NCI-H510A treated with DMSO at 0.1 percent for 48 hours (cell line): ENCODE measurements around the gene MBD1.
"Not testable (repeated sequence)": the region's sequence is repeated elsewhere in the genome, so short reads cannot be mapped to it uniquely, and the experiment has no call there.

ENCODE experiments used
- DNase-seq: peaks from one replicate; lab custom pipeline; 2025; lab: John Stamatoyannopoulos, UW

The MBD1 gene

DNA sequence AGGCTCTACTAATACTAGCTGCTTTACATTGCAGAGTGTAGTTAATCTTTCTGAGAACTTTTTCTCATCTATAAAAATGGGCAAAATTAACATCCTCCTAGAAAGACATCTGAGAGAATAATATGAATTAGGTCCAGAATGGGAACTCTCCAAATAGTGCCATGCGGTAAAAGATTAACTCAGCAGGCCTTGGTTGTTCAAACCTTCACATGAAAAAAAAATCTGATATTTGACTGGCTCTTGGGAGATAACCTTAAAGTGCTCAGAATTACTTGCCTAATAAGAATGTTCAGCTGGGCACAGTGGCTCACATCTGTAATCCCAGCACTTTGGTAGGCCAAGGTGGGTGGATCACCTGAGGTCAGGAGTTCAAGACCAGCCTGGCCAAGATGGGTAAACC is 11.7 kb upstream of the MBD1 start:
- no peak for DNase-seq

DNA sequence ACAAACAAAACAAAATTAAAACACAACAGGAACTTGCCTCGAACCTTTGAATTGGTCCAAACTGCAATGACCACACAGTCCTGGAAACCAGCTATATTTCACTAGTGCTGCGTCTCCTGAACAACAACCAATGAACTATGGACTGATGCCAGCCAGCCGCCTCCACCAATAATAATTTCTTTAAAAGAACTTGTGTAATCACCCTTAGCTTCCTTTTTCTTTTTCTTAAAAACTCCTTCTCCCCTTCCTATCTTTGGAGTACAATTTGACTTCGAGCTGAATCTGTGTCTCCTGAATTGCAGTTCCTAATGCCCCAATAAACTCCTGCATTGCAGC is 7.8 kb upstream of the MBD1 start:
- DNase-seq = no peak

DNA sequence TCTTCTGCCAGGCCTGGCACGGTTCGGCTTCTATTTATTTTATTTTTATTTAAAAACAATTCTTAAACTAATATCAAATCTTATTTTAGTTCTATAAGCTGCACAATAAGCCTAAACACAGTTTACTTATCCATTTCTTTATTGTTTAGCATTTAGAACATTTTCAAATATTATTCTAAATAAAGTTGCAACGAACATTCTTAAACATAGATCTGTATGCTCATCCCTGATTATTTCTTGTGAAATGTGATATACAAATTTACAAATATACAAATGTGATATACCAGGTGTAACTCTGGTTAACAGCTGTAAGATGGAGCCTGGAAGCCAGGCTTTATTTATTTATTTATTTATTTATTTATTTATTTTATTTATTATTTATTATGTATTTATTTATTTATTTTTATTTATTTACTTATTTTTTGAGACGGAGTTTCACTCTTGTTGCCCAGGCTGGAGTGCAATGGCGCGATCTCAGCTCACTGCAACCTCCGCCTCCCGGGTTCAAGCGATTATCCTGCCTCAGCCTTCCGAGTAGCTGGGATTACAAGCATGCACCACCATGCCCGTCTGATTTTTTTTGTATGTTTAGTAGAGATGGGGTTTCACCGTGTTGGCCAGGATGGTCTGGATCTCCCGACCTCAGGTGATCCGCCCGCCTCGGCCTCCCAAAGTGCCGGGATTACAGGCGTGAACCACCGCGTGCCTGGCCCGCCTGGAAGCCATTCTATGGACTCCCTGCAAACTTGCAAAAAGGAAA is 7.2 kb upstream of the MBD1 start:
- DNase-seq = not testable (repeated sequence)

DNA sequence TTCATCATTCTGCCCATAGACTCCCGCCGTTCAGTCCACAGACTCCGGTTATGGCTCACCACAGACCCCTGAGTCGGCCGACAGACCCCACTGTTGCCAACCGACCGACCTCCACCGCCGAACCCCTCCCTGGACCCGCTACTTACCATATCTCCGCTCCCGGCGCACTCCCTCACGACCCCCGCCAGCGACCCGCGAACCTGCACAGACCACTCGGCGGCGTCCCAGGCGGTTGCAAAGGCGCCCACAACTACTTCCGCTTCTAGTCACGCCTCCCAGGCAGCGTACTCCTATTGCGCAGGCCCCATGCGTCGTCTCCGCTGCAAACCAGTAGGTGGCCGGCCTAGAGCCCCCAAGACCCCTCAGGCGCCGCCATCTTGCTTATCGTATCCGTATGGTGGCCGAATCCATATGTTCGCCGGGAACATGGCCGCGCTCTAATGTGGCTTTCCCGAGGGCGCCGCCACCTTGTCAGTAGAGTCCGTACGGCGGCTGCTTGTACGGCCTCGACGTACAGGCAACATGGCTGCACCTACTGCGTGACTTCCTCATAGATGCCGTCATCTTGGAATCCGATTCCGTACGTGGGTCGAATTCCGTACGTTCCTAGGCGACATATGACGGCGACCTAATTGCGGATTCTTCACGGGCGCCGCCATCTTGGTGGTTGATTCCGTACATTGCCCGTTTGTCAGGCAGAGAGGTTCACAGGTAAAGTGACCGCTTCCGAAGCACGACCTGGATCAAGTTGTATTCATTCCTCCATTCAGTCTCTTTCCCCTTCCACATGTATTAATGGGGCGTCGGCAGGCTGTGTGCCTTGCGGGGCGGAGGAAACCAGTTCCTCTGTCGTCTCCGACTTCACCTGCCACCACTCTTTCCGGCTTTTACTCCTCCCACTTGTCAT is 6.4 kb upstream of the MBD1 start, which contains the start of gene CXXC1:
Gene CXXC1 (minus strand): TSS at position 252 of the 907 bp plus-strand sequence. CDS start 103 bp downstream, at position 149.
- DNase-seq = peak; percentile 96

DNA sequence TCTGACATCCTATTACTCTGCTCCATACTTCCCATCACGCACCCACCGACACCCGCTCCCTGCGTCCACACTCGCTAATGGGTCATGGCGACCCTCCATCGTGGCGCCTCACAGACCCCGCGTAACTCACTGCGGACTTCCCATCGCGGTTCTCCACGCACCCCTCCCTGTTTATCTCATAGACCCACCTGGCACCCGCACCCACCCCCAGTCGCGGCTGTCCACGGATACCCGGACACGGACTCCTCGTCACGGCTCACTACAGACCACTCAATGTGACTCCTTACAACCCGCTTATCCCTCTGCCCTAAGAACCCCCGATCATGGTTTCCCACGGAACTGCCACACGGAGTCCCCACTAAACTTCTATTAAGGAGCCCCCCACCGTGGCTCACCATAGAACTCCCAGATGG is 5.7 kb upstream of the MBD1 start:
- DNase-seq = no peak

DNA sequence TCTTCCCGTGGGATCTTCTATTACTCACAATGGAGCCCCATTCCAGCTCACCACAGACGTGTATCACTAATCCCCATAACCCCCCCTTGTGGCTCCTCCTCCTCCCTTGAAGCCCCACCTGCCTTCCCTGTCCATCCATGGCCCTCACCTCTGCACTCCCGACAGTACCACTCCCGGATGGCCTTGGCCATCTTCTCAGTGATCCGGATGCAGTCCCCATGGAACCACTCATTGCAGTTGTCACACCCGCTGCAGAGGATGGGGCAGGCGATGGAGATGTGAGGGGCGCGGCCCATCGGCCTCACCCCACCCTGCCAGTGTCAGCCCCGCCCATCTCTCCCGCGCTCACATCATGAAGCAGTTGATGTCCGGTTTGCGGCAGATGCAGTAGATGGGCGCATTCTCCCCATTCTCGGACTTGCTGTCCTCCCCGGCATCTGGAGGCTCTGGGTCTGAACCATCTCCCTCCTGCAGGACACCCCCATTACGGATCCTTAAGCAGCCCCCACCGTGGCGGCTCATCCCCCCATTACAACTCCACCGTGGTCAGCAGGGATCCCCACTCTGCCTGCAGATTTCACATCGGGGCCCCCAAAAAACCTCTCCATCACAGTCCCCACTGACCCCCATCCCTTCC is 5.2 kb upstream of the MBD1 start:
- peak; percentile 17 for DNase-seq

DNA sequence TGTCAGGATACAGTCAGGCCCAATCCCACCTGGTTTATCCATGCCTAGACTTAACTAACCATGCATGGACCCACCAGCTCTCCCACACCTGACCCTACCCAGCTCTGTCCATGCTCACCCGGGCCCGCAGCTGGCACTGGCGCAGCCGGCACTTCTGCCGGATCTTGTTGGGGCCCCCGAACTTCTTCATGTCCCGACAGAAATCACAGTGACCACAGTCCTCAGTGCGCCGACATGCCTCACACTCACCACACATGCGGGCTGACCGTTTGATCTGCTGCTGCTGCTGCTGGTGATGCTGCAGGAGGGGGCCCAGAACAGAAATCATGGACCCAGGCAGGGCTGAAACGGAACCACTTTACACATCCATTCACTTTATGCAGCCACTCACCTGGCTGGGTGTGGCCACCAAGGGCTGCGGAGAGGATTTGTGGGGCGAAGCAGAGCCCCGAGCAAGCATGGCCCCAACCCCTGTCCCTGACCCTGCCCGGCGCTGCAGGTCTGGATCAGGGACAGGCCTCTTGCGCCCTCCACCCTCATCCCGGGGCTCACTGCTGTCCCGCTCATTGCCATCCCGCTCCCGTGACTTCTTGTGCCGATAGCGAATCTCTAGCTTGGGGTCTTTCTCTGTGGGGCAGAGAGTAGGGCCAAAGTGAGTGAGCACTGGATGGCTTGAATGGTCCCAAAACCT is 4.5 kb upstream of the MBD1 start:
- DNase-seq = no peak

DNA sequence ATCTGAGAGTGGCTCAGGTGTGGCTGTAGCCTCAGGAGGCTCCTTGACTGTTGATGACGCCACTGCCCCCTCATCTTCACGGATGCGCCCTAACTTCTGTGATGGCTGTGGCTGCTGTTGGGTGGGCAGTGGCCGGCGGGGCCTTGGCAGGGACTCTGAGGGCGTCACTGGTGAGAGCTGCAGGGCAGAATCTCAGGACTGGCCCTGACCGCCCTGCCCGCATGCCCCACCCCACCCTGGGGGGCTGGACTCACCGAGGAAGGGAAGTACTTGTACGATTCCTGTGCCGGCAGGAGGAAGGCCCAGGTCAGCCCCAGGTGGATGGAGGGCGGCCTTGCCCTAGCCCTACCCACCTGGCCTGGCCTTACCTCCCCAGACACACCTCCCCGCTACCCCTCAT is 3.7 kb upstream of the MBD1 start:
- DNase-seq = no peak

DNA sequence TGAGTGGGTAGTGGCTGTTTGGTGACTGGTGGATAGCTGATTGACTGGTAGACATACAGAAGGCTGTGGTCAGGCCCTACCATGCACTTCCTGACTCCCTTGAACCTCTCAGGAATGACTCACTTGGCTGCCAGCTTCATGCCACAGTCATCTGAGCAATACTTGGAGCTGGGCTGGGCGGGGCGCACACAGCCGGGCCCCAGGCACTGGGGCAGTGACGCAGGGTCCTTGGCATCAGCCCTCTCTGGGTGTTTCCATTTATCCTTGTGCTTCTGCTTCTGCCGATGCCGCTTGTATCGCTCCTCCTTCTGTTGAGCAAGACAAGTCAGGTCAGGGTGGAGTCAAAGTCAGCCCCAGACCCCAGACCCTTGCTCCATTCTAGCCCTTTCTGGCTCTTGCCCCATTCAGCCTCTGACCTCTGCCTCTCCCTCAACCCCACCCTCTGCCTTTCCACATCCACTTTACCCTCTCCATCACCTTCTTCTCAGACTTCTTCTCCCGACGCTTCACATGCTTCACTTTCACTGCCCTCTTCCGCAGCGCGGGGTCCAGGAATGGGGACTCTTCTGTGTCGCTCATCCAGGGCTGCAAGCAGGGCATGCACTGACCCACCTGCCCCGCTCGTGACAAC is 3.0 kb upstream of the MBD1 start:
- DNase-seq = no peak

DNA sequence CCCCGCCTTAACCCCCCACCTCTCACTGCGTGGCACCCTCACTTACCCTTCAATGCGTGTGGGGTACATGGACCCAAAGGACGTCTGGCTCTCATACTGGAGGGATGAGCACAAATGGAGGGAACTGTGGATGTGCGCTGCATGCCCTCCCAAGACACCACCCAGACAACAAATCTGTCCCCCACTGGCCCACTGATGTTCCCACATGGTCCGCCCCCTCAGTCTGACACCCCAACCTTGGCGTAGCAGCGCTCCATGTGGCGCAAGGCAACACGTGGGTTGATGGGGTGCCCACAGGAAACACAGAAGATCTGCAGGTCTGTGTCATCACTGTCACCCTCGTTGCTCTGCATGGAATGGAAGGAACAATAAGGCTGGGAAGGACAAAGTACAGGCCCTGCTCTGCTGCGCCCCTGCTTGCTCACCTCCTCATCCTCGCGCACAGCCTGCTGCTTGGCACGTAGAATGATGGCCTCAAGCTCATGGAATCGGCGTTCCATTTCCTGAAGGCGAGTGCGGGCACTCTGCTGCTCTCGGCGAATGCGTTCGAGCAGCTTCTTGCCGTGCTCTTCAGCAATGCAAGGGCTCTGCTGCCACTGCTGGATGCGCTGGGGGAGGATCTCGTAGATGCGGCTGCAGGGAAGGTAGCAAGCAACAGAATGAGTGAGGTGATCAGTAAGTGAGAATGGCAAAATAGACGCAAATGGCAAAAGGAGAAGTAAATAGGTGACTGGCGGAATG is 2.3 kb upstream of the MBD1 start:
- DNase-seq = no peak

DNA sequence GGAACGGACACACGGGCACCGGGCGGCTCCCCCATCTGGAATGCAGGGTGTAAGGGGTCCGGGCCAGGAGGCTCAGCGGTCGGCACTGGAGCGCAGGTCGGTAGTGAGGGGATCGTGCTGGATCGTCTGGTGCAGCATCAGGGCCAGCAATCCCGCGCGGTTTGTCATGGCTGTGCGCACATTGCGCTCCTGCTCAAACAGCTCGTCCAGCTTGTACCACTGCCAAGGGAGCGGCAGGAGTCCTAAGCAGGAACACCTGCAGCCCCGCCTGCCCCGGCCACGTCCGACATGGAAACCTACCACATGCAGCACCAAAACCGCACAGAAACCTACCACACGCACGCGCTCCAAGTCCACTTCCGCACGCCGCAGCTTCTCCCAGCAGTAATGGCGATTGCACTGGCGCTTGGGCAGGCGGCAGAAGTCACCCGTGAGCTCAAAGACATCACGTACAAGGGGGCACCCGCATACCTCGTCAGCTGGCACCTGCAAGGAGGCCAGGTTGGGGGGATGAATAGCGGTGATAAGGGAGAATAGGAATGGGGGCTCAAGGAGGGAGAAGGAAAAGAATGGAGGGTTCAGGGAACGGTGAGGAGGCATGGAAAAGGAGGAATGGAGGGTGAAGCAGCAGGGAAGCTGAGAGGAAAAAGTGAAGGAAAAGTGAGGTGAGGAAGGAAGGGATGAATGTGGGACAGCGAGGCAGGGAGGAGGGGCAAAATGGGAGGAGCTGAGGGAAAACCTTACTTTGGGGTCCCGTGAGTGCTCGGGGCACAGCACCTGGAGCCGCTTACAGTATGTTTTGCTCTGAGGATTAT is 1.4 kb upstream of the MBD1 start:
- no peak for DNase-seq

DNA sequence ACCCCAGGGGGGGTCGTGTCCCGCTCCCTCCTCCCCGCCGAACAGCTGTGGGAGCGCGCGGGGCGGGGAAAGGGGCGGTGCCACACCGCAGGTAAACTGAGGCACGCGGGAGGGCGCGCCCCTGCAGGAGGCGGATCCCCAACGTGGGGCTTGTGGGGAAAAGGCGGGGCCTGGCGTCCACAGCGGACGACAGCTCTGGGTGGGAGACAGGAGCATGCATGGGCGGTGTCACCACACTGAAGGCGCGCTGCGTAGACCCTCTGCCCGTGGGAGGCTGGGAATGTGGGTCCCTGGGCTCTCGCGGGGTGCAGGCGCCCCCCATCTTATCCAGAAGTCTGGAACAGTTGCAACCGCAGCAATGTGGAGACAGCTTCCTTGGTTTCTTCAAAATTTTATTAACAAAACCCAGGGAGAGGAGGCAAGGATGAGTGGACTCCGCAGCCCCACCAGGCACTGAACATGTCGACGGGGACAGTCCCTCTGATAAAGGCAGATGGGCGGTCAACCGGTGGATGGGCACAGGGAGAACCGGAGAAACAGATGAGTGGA is 723 bp upstream of the MBD1 start:
- no peak for DNase-seq

DNA sequence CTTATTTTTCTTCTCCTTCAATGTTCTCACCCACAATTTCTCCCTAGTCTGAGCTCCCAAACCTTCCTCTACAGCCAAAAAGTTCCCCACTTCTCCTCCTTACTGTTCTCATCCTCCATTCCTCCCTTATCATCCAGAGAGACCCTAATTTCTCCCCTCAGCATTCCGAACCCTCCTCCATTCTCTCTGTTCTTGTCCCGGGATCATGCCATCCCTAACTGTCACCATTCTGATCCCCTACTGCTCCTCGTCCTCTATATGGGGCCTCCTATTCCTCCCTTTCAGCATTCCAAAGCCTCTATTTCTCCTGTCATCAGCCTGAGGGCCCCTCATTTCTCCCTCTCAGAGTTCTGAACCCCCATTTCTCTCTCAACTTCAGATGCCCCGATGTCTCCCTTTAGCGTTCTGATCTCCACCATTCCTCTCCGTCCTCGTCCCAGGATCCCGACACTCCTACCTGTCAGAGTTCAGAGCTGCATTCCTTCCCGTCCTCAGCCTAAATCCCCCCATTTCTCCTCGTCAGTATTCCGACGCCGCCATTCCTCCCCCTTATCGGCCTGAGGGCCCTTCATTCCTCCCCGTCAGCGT is 522 bp downstream of the MBD1 start:
- DNase-seq = no peak

DNA sequence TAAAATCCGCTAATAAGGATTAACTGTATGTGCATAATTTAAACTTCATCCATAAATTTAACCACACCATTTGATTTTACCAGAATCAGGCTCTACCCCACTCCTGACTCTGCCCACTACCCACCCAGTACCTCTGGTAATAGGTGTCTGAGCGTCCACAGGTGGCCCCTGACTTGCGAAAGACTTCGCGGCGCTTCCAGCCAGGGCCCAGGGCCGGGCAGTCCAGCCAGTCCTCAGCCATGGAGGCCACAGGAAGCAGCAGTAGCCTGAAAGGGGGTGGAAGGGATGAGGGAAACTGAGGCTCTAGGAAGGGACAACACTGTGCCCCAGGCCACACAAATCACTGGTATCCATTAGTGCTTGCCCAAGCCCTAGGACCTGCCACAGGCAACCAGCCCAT is 1.6 kb downstream of the MBD1 start:
- DNase-seq = no peak

DNA sequence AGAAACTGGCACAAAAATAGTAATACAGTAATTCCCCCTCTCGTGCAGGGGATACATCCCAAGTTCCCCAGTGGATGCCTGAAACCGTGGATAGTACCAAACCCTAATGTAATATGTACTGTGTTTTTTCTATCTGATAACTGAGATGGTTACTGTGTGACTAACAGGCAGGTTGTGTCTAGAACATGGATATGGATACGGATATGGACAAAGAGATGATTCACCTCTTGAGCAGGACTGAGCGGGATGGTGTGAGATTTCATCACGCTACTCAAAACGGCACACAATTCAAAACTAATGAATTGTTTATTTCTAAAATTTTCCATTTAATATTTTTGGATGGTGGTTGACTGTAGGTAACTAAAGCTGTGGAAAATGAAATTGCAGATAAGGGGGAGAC is 3.4 kb downstream of the MBD1 start:
- DNase-seq = no peak

DNA sequence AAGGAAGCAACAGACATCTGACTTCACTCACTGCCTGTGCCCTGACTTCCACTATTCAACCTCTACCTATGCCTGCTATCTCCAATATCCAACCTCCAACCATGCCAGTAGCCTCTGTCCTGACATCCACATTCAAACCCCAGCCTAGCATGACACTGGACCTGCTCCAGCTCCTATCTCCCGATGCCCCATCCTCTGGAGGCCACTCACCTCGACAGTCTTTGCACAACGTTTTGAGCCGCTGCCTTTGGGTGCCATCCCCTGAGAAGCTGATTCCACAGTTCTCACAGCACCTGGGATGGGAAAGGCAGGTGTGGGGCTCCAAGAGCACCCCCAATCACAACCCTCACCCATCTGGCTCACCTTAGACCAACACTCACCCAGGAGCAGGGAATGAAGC is 4.9 kb downstream of the MBD1 start:
- DNase-seq = no peak

DNA sequence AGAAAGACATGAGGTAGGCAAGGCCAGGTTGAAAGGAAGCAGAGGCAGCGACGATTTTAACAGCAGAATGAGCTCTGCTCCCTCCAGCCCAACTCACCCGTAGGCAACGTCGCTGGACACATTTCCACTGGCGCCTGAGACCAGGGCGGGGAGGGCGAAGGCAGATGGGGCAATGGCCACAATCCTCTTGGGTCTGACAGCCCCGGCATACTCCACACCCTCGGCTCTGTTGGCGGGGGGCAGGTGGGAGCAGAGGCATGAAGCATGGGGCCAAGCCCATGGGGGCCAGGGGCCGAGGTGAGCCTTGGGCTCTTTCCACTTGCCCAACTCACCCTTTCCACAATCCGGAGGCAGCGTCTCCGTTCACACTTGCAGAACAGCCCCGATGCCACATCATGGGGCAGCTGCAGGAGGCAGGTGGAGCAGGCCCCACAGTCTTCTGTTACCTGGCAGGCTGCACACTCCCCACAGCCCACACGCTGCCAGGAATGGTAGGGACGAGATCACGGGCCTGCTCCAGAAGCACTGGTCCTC is 5.8 kb downstream of the MBD1 start:
- DNase-seq = no peak

DNA sequence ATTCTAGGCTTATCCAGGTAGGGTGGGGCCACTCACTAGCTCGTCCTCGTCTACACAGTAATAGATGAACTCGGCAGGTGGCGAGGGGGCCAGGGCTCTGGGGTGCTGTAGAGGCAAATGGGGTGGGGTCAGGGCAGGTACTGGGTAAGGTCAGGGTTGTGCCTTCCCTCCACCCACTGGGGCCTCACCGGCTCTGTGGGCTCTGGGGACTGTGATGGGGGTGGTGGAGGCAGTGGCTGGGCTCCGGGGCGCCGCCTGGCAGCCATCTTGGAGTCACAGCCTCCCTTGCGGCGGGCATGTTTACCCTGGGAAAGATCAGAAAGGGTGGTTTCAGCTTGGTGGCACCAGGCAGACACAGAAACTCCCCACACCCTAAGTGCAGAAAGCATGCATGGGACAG is 6.4 kb downstream of the MBD1 start:
- no peak for DNase-seq

DNA sequence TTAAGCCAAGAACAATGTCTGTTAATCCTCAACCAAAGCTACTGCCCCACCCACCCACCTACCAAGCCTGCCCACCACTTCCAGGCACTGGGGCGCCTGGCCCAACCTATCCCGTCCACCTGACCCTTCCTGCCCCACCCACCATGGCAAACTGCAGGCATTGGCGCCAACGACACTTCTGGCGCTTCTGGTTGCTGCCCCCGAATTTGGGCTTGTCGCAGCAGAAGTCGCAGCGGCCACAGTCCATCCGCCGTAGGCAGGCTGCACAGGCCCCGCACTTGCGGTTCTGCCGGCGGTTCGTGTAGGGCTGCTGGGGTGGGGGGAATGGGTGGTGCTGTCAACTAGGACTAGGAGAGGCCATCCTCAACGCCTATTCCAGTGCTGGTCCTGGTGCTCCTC is 7.3 kb downstream of the MBD1 start:
- no peak for DNase-seq
